ENCODE measurements around the gene ZCCHC7. TPM values are rescaled to one million over a fixed set of nuclear protein-coding genes. Genes with fewer than 3 reads are reported as not detected.

Gene ZCCHC7
- total RNA-seq, 1 experiment from 2014 or later: 27.9 TPM

GRCh38 chr9:37339923-37340322 lies 219.5 kb downstream of the ZCCHC7 start:
- peak overlapping the region; percentile 71 for H3K27ac ChIP-seq (ENCODE audit: low read depth, low read length, poor library complexity, severe bottlenecking)
- DNase-seq (ENCODE audit: low spot score): no peak
- H3K4me1 ChIP-seq (ENCODE audit: insufficient read depth, low read length, poor library complexity, severe bottlenecking): peaks cover 69% of the 10 kb centered on the region
- CTCF ChIA-PET: no interaction called here
- no peak for TF ChIP-seq CTCF (conservative IDR thresholded peaks at IDR 0.05; ENCODE audit: low read depth, low read length)
- TF ChIP-seq EZH2 (IDR thresholded peaks at IDR 0.05; ENCODE audit: borderline replicate concordance, low read depth, low read length, poor library complexity, severe bottlenecking): no peak
- H3K4me3 ChIP-seq (ENCODE audit: low read depth, low read length, poor library complexity, severe bottlenecking): no peak overlapping the region
- intact Hi-C loops (cut with micrococcal nuclease; ENCODE audit: unreplicated experiment): loop anchor here (10.0 kb wide), 1 partner anchor 315 kb away; no protein-coding TSS in a partner anchor
- no TSS peak for BruUV-seq (replicated peaks)
- H3K27me3 ChIP-seq (replicated peaks; ENCODE audit: insufficient read depth, low read depth, low read length, poor library complexity): no peaks in the 10 kb centered on the region
- POLR2A ChIA-PET (ENCODE audit: low non-redundant PET): no interaction called here
- H3K36me3 ChIP-seq (ENCODE audit: insufficient read depth, low read length, poor library complexity, severe bottlenecking): no peaks in the 10 kb centered on the region
- H3K9me3 ChIP-seq (ENCODE audit: low read depth, low read length, poor library complexity, severe bottlenecking): no peaks in the 10 kb centered on the region

GRCh38 chr9:37340961-37341360 lies 220.6 kb downstream of the ZCCHC7 start:
- peak; percentile 53 for DNase-seq (ENCODE audit: low spot score)
- Histone ChIP-seq H3K27ac (ENCODE audit: low read depth, low read length, poor library complexity, severe bottlenecking) (peak overlapping the region; percentile 5), H3K9me3 (ENCODE audit: low read depth, low read length, poor library complexity, severe bottlenecking) (no peaks in the 10 kb centered on the region), H3K36me3 (ENCODE audit: insufficient read depth, low read length, poor library complexity, severe bottlenecking) (no peaks in the 10 kb centered on the region), H3K4me1 (ENCODE audit: insufficient read depth, low read length, poor library complexity, severe bottlenecking) (peaks cover 62% of the 10 kb centered on the region), H3K4me3 (ENCODE audit: low read depth, low read length, poor library complexity, severe bottlenecking) (no peak overlapping the region), H3K27me3 (replicated peaks; ENCODE audit: insufficient read depth, low read depth, low read length, poor library complexity) (no peaks in the 10 kb centered on the region)
- intact Hi-C loops (cut with micrococcal nuclease; ENCODE audit: unreplicated experiment): no loop called here
- ChIA-PET CTCF (no interaction called here), POLR2A (ENCODE audit: low non-redundant PET) (interaction anchor here (0.5 to 0.7 kb wide), 2 partner anchors 109 to 222 kb away, joined by 4 read pairs; no protein-coding TSS in a partner anchor)
- TF ChIP-seq EZH2 (IDR thresholded peaks at IDR 0.05; ENCODE audit: borderline replicate concordance, low read depth, low read length, poor library complexity, severe bottlenecking): no peak
- TF ChIP-seq CTCF (conservative IDR thresholded peaks at IDR 0.05; ENCODE audit: low read depth, low read length): no peak
- no TSS peak for BruUV-seq (replicated peaks)

GRCh38 chr9:37341704-37342103 lies 221.3 kb downstream of the ZCCHC7 start:
- H3K4me3 ChIP-seq (ENCODE audit: low read depth, low read length, poor library complexity, severe bottlenecking): no peak overlapping the region
- no peaks in the 10 kb centered on the region for H3K36me3 ChIP-seq (ENCODE audit: insufficient read depth, low read length, poor library complexity, severe bottlenecking)
- no TSS peak for BruUV-seq (replicated peaks)
- no peaks in the 10 kb centered on the region for H3K27me3 ChIP-seq (replicated peaks; ENCODE audit: insufficient read depth, low read depth, low read length, poor library complexity)
- no peak for DNase-seq (ENCODE audit: low spot score)
- POLR2A ChIA-PET (ENCODE audit: low non-redundant PET): interaction anchor here (0.5 kb wide), 1 partner anchor 108 kb away, joined by 4 read pairs; no protein-coding TSS in a partner anchor
- no peaks in the 10 kb centered on the region for H3K9me3 ChIP-seq (ENCODE audit: low read depth, low read length, poor library complexity, severe bottlenecking)
- TF ChIP-seq CTCF (conservative IDR thresholded peaks at IDR 0.05; ENCODE audit: low read depth, low read length): no peak
- H3K4me1 ChIP-seq (ENCODE audit: insufficient read depth, low read length, poor library complexity, severe bottlenecking): peaks cover 54% of the 10 kb centered on the region
- intact Hi-C loops (cut with micrococcal nuclease; ENCODE audit: unreplicated experiment): no loop called here
- CTCF ChIA-PET: no interaction called here
- peak overlapping the region; percentile 10 for H3K27ac ChIP-seq (ENCODE audit: low read depth, low read length, poor library complexity, severe bottlenecking)

All from A673 (cell line).